Subcutaneous abdominal adipose tissue (tissue), 5 donors: ENCODE results near the gene DCAF7.

Experiments used
- H3K27ac ChIP-seq: one replicate; pipeline ENCODE4 v1.7.0; 2013; ENCODE audit warnings: low read depth, mild to moderate bottlenecking, inconsistent platforms, low read length, moderate library complexity
- H3K27me3 ChIP-seq, 5 donors: one replicate each; pipeline ENCODE4 v1.7.0; 2013; ENCODE audit warnings: low read length in 5 of 5, inconsistent platforms in 1 of 5; ENCODE audit not compliant: control insufficient read depth in 5 of 5, insufficient read depth in 4 of 5
- H3K36me3 ChIP-seq, 5 donors: one replicate each; pipeline ENCODE4 v1.7.0; 2013; ENCODE audit warnings: low read length in 5 of 5; ENCODE audit not compliant: control insufficient read depth in 5 of 5, insufficient read depth in 5 of 5
- H3K4me1 ChIP-seq, 5 donors: one replicate each; pipeline ENCODE4 v1.7.0; 2013; ENCODE audit warnings: low read length in 5 of 5, mild to moderate bottlenecking in 3 of 5, moderate library complexity in 1 of 5; ENCODE audit not compliant: control insufficient read depth in 5 of 5, insufficient read depth in 5 of 5
- H3K4me3 ChIP-seq, 5 donors: one replicate each; pipeline ENCODE4 v1.7.0; 2013; ENCODE audit warnings: low read length in 5 of 5, low read depth in 1 of 5
- H3K9ac ChIP-seq, 5 donors: one replicate each; pipeline ENCODE4 v1.7.0; 2013; ENCODE audit warnings: low read length in 5 of 5, mild to moderate bottlenecking in 4 of 5, moderate library complexity in 3 of 5
- H3K9me3 ChIP-seq, 5 donors: one replicate each; pipeline ENCODE4 v1.7.0; 2013; ENCODE audit warnings: low read length in 5 of 5; ENCODE audit not compliant: control insufficient read depth in 5 of 5
- donor health status: healthy.
- donor health status: healthy.
- donor health status: healthy.
- donor health status: healthy.
- donor health status: healthy.

Gene DCAF7

GRCh38 chr17:63544467-63545301, 5.6 kb upstream of the DCAF7 start:
- H3K4me3 ChIP-seq = no peak overlapping the region

GRCh38 chr17:63546308-63547082, 3.8 kb upstream of the DCAF7 start:
- Histone ChIP-seq H3K9ac (no peak overlapping the region), H3K27me3 (peaks cover 0 to 7% (median 0%) of the 10 kb centered on the region in 5 donors), H3K4me3 (no peak overlapping the region), H3K36me3 (no peaks in the 10 kb centered on the region), H3K4me1 (peaks cover 1 to 14% (median 12%) of the 10 kb centered on the region in 5 donors), H3K9me3 (no peaks in the 10 kb centered on the region), H3K27ac (no peak overlapping the region)

More at GRCh38 chr17:63544467-63545301, 5.6 kb upstream of the DCAF7 start:
- H3K9ac ChIP-seq = no peak overlapping the region
- H3K27ac ChIP-seq = no peak overlapping the region
- H3K36me3 ChIP-seq = no peaks in the 10 kb centered on the region
- peaks cover 0 to 7% (median 5%) of the 10 kb centered on the region in 5 donors for H3K4me1 ChIP-seq
- H3K9me3 ChIP-seq = no peaks in the 10 kb centered on the region
- H3K27me3 ChIP-seq = peaks cover 1 to 8% (median 3%) of the 10 kb centered on the region in 5 donors

GRCh38 chr17:63547083-63547523, 3.2 kb upstream of the DCAF7 start:
- no peak overlapping the region for H3K27ac ChIP-seq
- no peaks in the 10 kb centered on the region for H3K9me3 ChIP-seq
- peaks cover 1 to 19% (median 17%) of the 10 kb centered on the region in 5 donors for H3K4me1 ChIP-seq
- H3K9ac ChIP-seq = no peak overlapping the region
- no peak overlapping the region for H3K4me3 ChIP-seq
- H3K36me3 ChIP-seq = no peaks in the 10 kb centered on the region
- H3K27me3 ChIP-seq = peaks cover 0 to 2% (median 0%) of the 10 kb centered on the region in 5 donors

GRCh38 chr17:63549289-63549945, 860 bp upstream of the DCAF7 start:
- no peaks in the 10 kb centered on the region for H3K36me3 ChIP-seq
- H3K9me3 ChIP-seq = no peaks in the 10 kb centered on the region
- peak overlapping the region; percentile 53 to 98 (median 81) for H3K4me3 ChIP-seq
- H3K27ac ChIP-seq = peak overlapping the region; percentile 94
- peak overlapping the region; percentile 73 to 95 (median 89) for H3K9ac ChIP-seq
- no peaks in the 10 kb centered on the region for H3K27me3 ChIP-seq
- H3K4me1 ChIP-seq = peaks cover 1 to 35% (median 26%) of the 10 kb centered on the region in 5 donors

- Histone ChIP-seq H3K9me3 (no peaks in the 10 kb centered on the region), H3K9ac (peak overlapping the region; percentile 89 to 98 (median 97)), H3K27ac (peak overlapping the region; percentile 94), H3K4me3 (peak overlapping the region; percentile 95 to 99 (median 97)), H3K36me3 (no peaks in the 10 kb centered on the region), H3K27me3 (no peaks in the 10 kb centered on the region), H3K4me1 (peaks cover 1 to 36% (median 30%) of the 10 kb centered on the region in 5 donors)
Measured at GRCh38 chr17:63550817-63551639, 751 bp downstream of the DCAF7 start.

GRCh38 chr17:63552211-63552610, 1.9 kb downstream of the DCAF7 start:
- peak overlapping the region in 4 of 5 donors; percentile 26 to 48 (median 40) for H3K4me3 ChIP-seq
- no peak overlapping the region for H3K27ac ChIP-seq

GRCh38 chr17:63555500-63556156, 5.4 kb downstream of the DCAF7 start:
- Histone ChIP-seq H3K9ac (peak overlapping the region in 1 of 5 donors; percentile 27), H3K4me1 (peaks cover 1 to 27% (median 22%) of the 10 kb centered on the region in 5 donors)

More at GRCh38 chr17:63552211-63552610, 1.9 kb downstream of the DCAF7 start:
- Histone ChIP-seq H3K36me3 (no peaks in the 10 kb centered on the region), H3K9me3 (no peaks in the 10 kb centered on the region), H3K4me1 (peaks cover 1 to 36% (median 30%) of the 10 kb centered on the region in 5 donors), H3K9ac (peak overlapping the region in 3 of 5 donors; percentile 58 to 97 (median 68)), H3K27me3 (no peaks in the 10 kb centered on the region)

GRCh38 chr17:63557416-63557815, 7.1 kb downstream of the DCAF7 start:
- Histone ChIP-seq H3K4me3 (no peak overlapping the region), H3K36me3 (no peaks in the 10 kb centered on the region)

More at GRCh38 chr17:63555500-63556156, 5.4 kb downstream of the DCAF7 start:
- no peaks in the 10 kb centered on the region for H3K9me3 ChIP-seq
- H3K27ac ChIP-seq = no peak overlapping the region
- no peak overlapping the region for H3K4me3 ChIP-seq
- no peaks in the 10 kb centered on the region for H3K36me3 ChIP-seq
- no peaks in the 10 kb centered on the region for H3K27me3 ChIP-seq

More at GRCh38 chr17:63557416-63557815, 7.1 kb downstream of the DCAF7 start:
- H3K9ac ChIP-seq = no peak overlapping the region
- no peak overlapping the region for H3K27ac ChIP-seq
- no peaks in the 10 kb centered on the region for H3K27me3 ChIP-seq
- H3K4me1 ChIP-seq = peaks cover 0 to 19% (median 10%) of the 10 kb centered on the region in 5 donors
- no peaks in the 10 kb centered on the region for H3K9me3 ChIP-seq
